K562 (cell line): Measurements from ENCODE around the gene VGF. TPM values are rescaled to one million over a fixed set of nuclear protein-coding genes. Genes with fewer than 3 reads are reported as not detected.
A peak's percentile ranks its signal among the peaks of the same experiment; 100 is the strongest.

ENCODE experiments used
- E2F5 ChIP-seq: sonication (generic); formaldehyde crosslinking; IDR thresholded peaks from 2 replicates; pipeline ENCODE4 v1.8.0; 2022; ENCODE audit warnings: mild to moderate bottlenecking, missing genetic modification reagents
- HDAC2 ChIP-seq: fragments of 450-650 bp; IDR thresholded peaks from 2 replicates; pipeline ENCODE4 v1.6.1; 2016; ENCODE audit warnings: mild to moderate bottlenecking
- KHSRP ChIP-seq: fragments of 450-650 bp; IDR thresholded peaks from 2 replicates; pipeline ENCODE4 v1.6.1; 2017
- MGA ChIP-seq: fragments of 450-650 bp; IDR thresholded peaks from 2 replicates; pipeline ENCODE4 v1.6.1; 2016; ENCODE audit warnings: mild to moderate bottlenecking, moderate library complexity
- SIN3A ChIP-seq, 2 experiments: fragments of 150-350 bp in 1 of 2; IDR thresholded peaks; 2 replicates each; pipeline ENCODE4 v1.6.1; 2011 to 2016; ENCODE audit warnings: borderline replicate concordance in 2 of 2, low read depth in 2 of 2, low read length in 2 of 2, mild to moderate bottlenecking in 2 of 2, moderate library complexity in 2 of 2; ENCODE audit not compliant: control insufficient read depth in 1 of 2
- TEAD2 ChIP-seq: fragments of 450-650 bp; IDR thresholded peaks from 2 replicates; pipeline ENCODE4 v1.6.1; 2016; ENCODE audit warnings: missing genetic modification characterization, control low read depth, missing compliant biosample characterization
- ZNF280A ChIP-seq: fragments of 450-650 bp; IDR thresholded peaks from 2 replicates; pipeline ENCODE4 v1.6.1; 2018; ENCODE audit warnings: mild to moderate bottlenecking, low read depth; ENCODE audit not compliant: partially characterized antibody
- ZNF280B ChIP-seq: fragments of 250-450 bp; sonication (Bioruptor Pico); IDR thresholded peaks from 2 replicates; pipeline ENCODE4 v1.5.1; 2021; ENCODE audit warnings: mild to moderate bottlenecking
- polyA plus RNA-seq, 8 experiments: library from polyadenylated mRNA; depleted of rRNA in 4 of 8; stranded (reverse) in 5 of 8; unstranded in 3 of 8; fragments of >200 nt; fragmentation: Nextera tagmentation in 2 of 8; fragmentation: Illumina TruSeq in 1 of 8; extraction: Ambion mirVana in 2 of 8; extraction: Trizol in 1 of 8; gene quantifications; 2 replicates each; pipeline versions ENCODE4 v1.2.1 to v1.2.3, GENCODE V29; 2011 to 2014; ENCODE audit warnings: inconsistent platforms in 1 of 8, missing spikeins in 1 of 8
- total RNA-seq, 7 experiments: library from RNA; depleted of rRNA in 6 of 7; stranded (reverse); fragments of >200 nt in 6 of 7; fragmentation: Illumina TruSeq in 2 of 7; extraction: Trizol in 2 of 7; gene quantifications; 2 replicates each; pipeline versions ENCODE4 v1.2.1 to v1.2.3, GENCODE V29; 2011 to 2021; ENCODE audit warnings: low replicate concordance in 1 of 7

The VGF gene
- total and polyA plus RNA-seq, 9 of the 15 experiments (the other 6 are each of a cell fraction or from before 2014, with no cell fraction given): 0.03 to 5.7 (median 0.34) TPM

GRCh38 chr7:101138213-101138870, 27.0 kb downstream of the VGF start (continued):
- TF ChIP-seq MGA (peak; percentile 70), TEAD2 (tag) (no peak), SIN3A (IDR thresholded peaks at IDR 0.05; ENCODE audit: borderline replicate concordance in 2 of 2, control insufficient read depth in 1 of 2, low read depth in 2 of 2, low read length in 2 of 2) (peak in 1 of 2 experiments; percentile 47; a peak in 1 of 4 replicates), E2F5 (CRISPR knock-in tag) (no peak), ZNF280A (no peak), KHSRP (no peak), HDAC2 (peak; percentile 96), ZNF280B (CRISPR knock-in tag) (no peak)
